ENCODE results near the gene PELI2.

DNA sequence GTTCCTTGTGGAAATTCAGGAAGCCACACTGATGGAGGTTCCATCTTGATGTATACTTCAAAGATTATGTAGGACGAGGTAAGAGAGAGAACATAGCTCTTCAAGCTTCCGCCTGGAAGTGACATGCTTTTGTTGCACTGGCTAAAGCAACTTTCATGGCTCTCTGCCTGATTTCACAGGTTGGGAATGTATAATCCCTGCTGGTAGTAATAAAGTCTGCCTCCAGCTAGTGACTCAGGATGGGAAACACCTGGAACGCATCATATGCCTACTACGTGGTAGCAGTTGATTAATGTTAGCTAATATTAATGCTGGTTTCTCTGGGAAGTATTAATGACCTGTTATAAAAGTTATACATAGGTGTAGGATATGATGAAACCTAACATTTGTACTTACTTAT, 71.1 kb downstream of the PELI2 start:
- TF ChIP-seq POLR2A (IDR thresholded peaks at IDR 0.05) (no peak), CTCF (IDR thresholded peaks at IDR 0.05) (no peak)

All from testis (tissue), 2 donors.